OCI-LY3 (cell line): ENCODE results near the gene HES2.

Source experiments
- EZH2phosphoT487 ChIP-seq: fragments of 200-600 bp; shearing (Covaris generic); IDR thresholded peaks from 2 replicates; pipeline ENCODE4 v1.6.1; 2018; ENCODE audit warnings: antibody characterized with exemption, mixed run types, low read depth
- TF ChIP-seq, protein P1 (sequence below): fragments of 200-600, 300-600 bp; sonication (generic); IDR thresholded peaks from 2 replicates; pipeline ENCODE4 v1.5.1; 2014; ENCODE audit warnings: antibody characterized with exemption, low read length, low read depth

DNA sequence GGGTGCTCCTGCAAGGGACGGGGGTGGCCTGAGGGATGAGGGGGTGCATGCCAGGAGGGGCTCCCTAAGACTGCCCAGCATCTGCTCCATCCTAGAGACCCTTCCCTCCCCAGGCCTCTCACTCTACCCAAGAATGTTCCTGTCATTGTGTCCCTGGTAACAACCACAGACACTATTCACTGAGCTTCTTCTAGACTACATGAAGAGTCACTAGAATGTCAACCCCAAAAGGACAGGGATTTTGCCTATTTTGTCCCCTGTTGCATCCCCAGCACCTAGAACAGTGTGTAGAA lies 43.3 kb upstream of the HES2 start:
- TF ChIP-seq, protein P1, sequence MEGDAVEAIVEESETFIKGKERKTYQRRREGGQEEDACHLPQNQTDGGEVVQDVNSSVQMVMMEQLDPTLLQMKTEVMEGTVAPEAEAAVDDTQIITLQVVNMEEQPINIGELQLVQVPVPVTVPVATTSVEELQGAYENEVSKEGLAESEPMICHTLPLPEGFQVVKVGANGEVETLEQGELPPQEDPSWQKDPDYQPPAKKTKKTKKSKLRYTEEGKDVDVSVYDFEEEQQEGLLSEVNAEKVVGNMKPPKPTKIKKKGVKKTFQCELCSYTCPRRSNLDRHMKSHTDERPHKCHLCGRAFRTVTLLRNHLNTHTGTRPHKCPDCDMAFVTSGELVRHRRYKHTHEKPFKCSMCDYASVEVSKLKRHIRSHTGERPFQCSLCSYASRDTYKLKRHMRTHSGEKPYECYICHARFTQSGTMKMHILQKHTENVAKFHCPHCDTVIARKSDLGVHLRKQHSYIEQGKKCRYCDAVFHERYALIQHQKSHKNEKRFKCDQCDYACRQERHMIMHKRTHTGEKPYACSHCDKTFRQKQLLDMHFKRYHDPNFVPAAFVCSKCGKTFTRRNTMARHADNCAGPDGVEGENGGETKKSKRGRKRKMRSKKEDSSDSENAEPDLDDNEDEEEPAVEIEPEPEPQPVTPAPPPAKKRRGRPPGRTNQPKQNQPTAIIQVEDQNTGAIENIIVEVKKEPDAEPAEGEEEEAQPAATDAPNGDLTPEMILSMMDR, result no peak
- no peak for TF ChIP-seq EZH2phosphoT487
